HepG2 (cell line): ENCODE results near the gene TXNDC2. TPM values are rescaled to one million over a fixed set of nuclear protein-coding genes. Genes with fewer than 3 reads are reported as not detected.

ENCODE experiments used
- GATAD1 ChIP-seq: IDR thresholded peaks from 2 replicates; pipeline ENCODE4 v1.6.1; 2016; ENCODE audit warnings: missing genetic modification reagents, missing compliant biosample characterization
- KMT2A ChIP-seq: sonication (generic); formaldehyde crosslinking; IDR thresholded peaks from 2 replicates; pipeline ENCODE4 v1.4.0; 2020; ENCODE audit warnings: missing genetic modification reagents
- MAFF ChIP-seq: IDR thresholded peaks from 2 replicates; pipeline ENCODE4 v1.6.1; 2011; ENCODE audit warnings: low read depth, low read length, improper control_type of control experiment
- MEIS1 ChIP-seq: sonication (generic); formaldehyde crosslinking; IDR thresholded peaks from 2 replicates; pipeline ENCODE4 v1.9.0; 2021; ENCODE audit warnings: mild to moderate bottlenecking, missing genetic modification reagents, moderate library complexity, borderline replicate concordance
- SALL2 ChIP-seq: sonication (generic); formaldehyde crosslinking; IDR thresholded peaks from 2 replicates; pipeline ENCODE4 v1.8.1; 2023; ENCODE audit warnings: mild to moderate bottlenecking, missing genetic modification reagents, inconsistent platforms
- SNAPC2 ChIP-seq: sonication (generic); formaldehyde crosslinking; IDR thresholded peaks from 2 replicates; pipeline ENCODE4 v1.8.1; 2022; ENCODE audit warnings: mild to moderate bottlenecking, missing genetic modification reagents
- ZFX ChIP-seq: sonication (generic); formaldehyde crosslinking; IDR thresholded peaks from 2 replicates; pipeline ENCODE4 v1.4.0; 2020; ENCODE audit warnings: mild to moderate bottlenecking, low read depth, missing genetic modification reagents, moderate library complexity
- ZNF17 ChIP-seq: sonication (generic); formaldehyde crosslinking; IDR thresholded peaks from 2 replicates; pipeline ENCODE4 v1.5.0; 2020; ENCODE audit warnings: mild to moderate bottlenecking, missing genetic modification reagents
- ZNF354B ChIP-seq: sonication (generic); formaldehyde crosslinking; IDR thresholded peaks from 2 replicates; pipeline ENCODE4 v1.8.0; 2022; ENCODE audit warnings: mild to moderate bottlenecking, missing genetic modification reagents
- ZNF382 ChIP-seq: sonication (generic); formaldehyde crosslinking; IDR thresholded peaks from 2 replicates; pipeline ENCODE4 v1.5.0; 2020; ENCODE audit warnings: missing genetic modification reagents, mild to moderate bottlenecking, borderline replicate concordance
- ZNF451 ChIP-seq: sonication (generic); formaldehyde crosslinking; IDR thresholded peaks from 2 replicates; pipeline ENCODE4 v1.5.0; 2020; ENCODE audit warnings: mild to moderate bottlenecking, missing genetic modification reagents
- ZNF75D ChIP-seq: sonication (generic); formaldehyde crosslinking; IDR thresholded peaks from 2 replicates; pipeline ENCODE4 v1.8.1; 2023; ENCODE audit warnings: missing genetic modification reagents, mild to moderate bottlenecking, borderline replicate concordance
- ZNF788 ChIP-seq: sonication (generic); formaldehyde crosslinking; IDR thresholded peaks from 2 replicates; pipeline ENCODE4 v1.5.0; 2020; ENCODE audit warnings: mild to moderate bottlenecking, missing genetic modification reagents, borderline replicate concordance
- polyA plus RNA-seq, 8 experiments: library from polyadenylated mRNA; depleted of rRNA in 3 of 8; stranded (reverse) in 7 of 8; unstranded in 1 of 8; fragments of >200 nt; fragmentation: Illumina TruSeq in 4 of 8; extraction: Trizol in 4 of 8; gene quantifications; 2 replicates each; pipeline versions ENCODE4 v1.2.1 to v1.2.3, GENCODE V29; 2011 to 2016; ENCODE audit warnings: low read depth in 4 of 8, missing spikeins in 1 of 8, mixed read lengths in 1 of 8; ENCODE audit not compliant: insufficient read depth in 1 of 8
- total RNA-seq, 5 experiments: library from RNA; depleted of rRNA; stranded (reverse); fragments of >200 nt; fragmentation: Illumina TruSeq; extraction: Trizol; gene quantifications; 2 replicates each; pipeline ENCODE4 v1.2.3, GENCODE V29; 2016; ENCODE audit warnings: low read depth in 1 of 5
- TF ChIP-seq, protein P1 (sequence below): sonication (generic); formaldehyde crosslinking; IDR thresholded peaks from 2 replicates; pipeline ENCODE4 v1.5.1; 2020; ENCODE audit warnings: mild to moderate bottlenecking, missing genetic modification reagents, borderline replicate concordance
- TF ChIP-seq, protein P2 (sequence below): sonication (generic); formaldehyde crosslinking; IDR thresholded peaks from 2 replicates; pipeline ENCODE4 v1.5.0; 2020; ENCODE audit warnings: mild to moderate bottlenecking, missing genetic modification reagents, borderline replicate concordance

TXNDC2 gene
- total and polyA plus RNA-seq, 2 of the 13 experiments (the other 11 are each of a cell fraction or from before 2014, with no cell fraction given): not detected

GRCh38 chr18:9913526-9914333, 28.0 kb downstream of the TXNDC2 start, which contains the start of gene VAPA (continued):
- TF ChIP-seq ZNF17 (CRISPR knock-in tag) (no peak), SNAPC2 (CRISPR knock-in tag) (no peak), MAFF (no peak), ZNF75D (CRISPR knock-in tag) (no peak), GATAD1 (peak; percentile 70; the same call in 1 of the 2 replicates), ZFX (CRISPR knock-in tag) (peak; percentile 89), SALL2 (CRISPR knock-in tag) (peak; percentile 82; the same call in 1 of the 2 replicates), MEIS1 (CRISPR knock-in tag) (no peak; the same call in 1 of the 2 replicates), ZNF451 (CRISPR knock-in tag) (no peak; the same call in 1 of the 2 replicates), KMT2A (CRISPR knock-in tag) (0 out of 2 replicates have a peak, but pooled peaks have one; percentile 59), ZNF788 (CRISPR knock-in tag) (peak; percentile 76; the same call in 1 of the 2 replicates), ZNF382 (CRISPR knock-in tag) (no peak), ZNF354B (CRISPR knock-in tag) (no peak)
- TF ChIP-seq, protein P1, sequence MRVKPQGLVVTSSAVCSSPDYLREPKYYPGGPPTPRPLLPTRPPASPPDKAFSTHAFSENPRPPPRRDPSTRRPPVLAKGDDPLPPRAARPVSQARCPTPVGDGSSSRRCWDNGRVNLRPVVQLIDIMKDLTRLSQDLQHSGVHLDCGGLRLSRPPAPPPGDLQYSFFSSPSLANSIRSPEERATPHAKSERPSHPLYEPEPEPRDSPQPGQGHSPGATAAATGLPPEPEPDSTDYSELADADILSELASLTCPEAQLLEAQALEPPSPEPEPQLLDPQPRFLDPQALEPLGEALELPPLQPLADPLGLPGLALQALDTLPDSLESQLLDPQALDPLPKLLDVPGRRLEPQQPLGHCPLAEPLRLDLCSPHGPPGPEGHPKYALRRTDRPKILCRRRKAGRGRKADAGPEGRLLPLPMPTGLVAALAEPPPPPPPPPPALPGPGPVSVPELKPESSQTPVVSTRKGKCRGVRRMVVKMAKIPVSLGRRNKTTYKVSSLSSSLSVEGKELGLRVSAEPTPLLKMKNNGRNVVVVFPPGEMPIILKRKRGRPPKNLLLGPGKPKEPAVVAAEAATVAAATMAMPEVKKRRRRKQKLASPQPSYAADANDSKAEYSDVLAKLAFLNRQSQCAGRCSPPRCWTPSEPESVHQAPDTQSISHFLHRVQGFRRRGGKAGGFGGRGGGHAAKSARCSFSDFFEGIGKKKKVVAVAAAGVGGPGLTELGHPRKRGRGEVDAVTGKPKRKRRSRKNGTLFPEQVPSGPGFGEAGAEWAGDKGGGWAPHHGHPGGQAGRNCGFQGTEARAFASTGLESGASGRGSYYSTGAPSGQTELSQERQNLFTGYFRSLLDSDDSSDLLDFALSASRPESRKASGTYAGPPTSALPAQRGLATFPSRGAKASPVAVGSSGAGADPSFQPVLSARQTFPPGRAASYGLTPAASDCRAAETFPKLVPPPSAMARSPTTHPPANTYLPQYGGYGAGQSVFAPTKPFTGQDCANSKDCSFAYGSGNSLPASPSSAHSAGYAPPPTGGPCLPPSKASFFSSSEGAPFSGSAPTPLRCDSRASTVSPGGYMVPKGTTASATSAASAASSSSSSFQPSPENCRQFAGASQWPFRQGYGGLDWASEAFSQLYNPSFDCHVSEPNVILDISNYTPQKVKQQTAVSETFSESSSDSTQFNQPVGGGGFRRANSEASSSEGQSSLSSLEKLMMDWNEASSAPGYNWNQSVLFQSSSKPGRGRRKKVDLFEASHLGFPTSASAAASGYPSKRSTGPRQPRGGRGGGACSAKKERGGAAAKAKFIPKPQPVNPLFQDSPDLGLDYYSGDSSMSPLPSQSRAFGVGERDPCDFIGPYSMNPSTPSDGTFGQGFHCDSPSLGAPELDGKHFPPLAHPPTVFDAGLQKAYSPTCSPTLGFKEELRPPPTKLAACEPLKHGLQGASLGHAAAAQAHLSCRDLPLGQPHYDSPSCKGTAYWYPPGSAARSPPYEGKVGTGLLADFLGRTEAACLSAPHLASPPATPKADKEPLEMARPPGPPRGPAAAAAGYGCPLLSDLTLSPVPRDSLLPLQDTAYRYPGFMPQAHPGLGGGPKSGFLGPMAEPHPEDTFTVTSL (CRISPR knock-in tag): no peak
- TF ChIP-seq, protein P2, sequence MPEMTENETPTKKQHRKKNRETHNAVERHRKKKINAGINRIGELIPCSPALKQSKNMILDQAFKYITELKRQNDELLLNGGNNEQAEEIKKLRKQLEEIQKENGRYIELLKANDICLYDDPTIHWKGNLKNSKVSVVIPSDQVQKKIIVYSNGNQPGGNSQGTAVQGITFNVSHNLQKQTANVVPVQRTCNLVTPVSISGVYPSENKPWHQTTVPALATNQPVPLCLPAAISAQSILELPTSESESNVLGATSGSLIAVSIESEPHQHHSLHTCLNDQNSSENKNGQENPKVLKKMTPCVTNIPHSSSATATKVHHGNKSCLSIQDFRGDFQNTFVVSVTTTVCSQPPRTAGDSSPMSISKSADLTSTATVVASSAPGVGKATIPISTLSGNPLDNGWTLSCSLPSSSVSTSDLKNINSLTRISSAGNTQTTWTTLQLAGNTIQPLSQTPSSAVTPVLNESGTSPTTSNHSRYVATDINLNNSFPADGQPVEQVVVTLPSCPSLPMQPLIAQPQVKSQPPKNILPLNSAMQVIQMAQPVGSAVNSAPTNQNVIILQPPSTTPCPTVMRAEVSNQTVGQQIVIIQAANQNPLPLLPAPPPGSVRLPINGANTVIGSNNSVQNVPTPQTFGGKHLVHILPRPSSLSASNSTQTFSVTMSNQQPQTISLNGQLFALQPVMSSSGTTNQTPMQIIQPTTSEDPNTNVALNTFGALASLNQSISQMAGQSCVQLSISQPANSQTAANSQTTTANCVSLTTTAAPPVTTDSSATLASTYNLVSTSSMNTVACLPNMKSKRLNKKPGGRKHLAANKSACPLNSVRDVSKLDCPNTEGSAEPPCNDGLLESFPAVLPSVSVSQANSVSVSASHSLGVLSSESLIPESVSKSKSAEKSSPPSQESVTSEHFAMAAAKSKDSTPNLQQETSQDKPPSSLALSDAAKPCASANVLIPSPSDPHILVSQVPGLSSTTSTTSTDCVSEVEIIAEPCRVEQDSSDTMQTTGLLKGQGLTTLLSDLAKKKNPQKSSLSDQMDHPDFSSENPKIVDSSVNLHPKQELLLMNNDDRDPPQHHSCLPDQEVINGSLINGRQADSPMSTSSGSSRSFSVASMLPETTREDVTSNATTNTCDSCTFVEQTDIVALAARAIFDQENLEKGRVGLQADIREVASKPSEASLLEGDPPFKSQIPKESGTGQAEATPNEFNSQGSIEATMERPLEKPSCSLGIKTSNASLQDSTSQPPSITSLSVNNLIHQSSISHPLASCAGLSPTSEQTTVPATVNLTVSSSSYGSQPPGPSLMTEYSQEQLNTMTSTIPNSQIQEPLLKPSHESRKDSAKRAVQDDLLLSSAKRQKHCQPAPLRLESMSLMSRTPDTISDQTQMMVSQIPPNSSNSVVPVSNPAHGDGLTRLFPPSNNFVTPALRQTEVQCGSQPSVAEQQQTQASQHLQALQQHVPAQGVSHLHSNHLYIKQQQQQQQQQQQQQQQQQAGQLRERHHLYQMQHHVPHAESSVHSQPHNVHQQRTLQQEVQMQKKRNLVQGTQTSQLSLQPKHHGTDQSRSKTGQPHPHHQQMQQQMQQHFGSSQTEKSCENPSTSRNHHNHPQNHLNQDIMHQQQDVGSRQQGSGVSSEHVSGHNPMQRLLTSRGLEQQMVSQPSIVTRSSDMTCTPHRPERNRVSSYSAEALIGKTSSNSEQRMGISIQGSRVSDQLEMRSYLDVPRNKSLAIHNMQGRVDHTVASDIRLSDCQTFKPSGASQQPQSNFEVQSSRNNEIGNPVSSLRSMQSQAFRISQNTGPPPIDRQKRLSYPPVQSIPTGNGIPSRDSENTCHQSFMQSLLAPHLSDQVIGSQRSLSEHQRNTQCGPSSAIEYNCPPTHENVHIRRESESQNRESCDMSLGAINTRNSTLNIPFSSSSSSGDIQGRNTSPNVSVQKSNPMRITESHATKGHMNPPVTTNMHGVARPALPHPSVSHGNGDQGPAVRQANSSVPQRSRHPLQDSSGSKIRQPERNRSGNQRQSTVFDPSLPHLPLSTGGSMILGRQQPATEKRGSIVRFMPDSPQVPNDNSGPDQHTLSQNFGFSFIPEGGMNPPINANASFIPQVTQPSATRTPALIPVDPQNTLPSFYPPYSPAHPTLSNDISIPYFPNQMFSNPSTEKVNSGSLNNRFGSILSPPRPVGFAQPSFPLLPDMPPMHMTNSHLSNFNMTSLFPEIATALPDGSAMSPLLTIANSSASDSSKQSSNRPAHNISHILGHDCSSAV (CRISPR knock-in tag): no peak
